Lower leg skin (tissue), 4 donors: ENCODE measurements around the gene PGPEP1. TPM values are rescaled to one million over a fixed set of nuclear protein-coding genes. Genes with fewer than 3 reads are reported as not detected.
A peak's percentile ranks its signal among the peaks of the same experiment; 100 is the strongest.
"Not testable (repeated sequence)": the region's sequence is repeated elsewhere in the genome, so short reads cannot be mapped to it uniquely, and the experiment has no call there.

Experiments
- DNase-seq, 2 donors: peaks; one replicate each; pipeline ENCODE4 v3.0.0-alpha.2; 2019; ENCODE audit warnings: low spot score in 2 of 2
- H3K4me3 ChIP-seq: fragments of 200-600 bp; sonication (generic); 2 replicates; pipeline ENCODE4 v1.5.1; 2017; ENCODE audit warnings: mild to moderate bottlenecking, low read depth; ENCODE audit not compliant: poor library complexity, severe bottlenecking
- POLR2A ChIP-seq, 2 donors: fragments of 450-650 bp; IDR thresholded peaks; one replicate each; pipeline ENCODE4 v1.6.1; 2016 to 2017; ENCODE audit warnings: antibody characterized with exemption in 2 of 2, mild to moderate bottlenecking in 1 of 2, moderate library complexity in 1 of 2
- WGBS, 2 donors: methylation state at CpG; one replicate each; pipeline ENCODE4 v1.1.5; 2018; 5-methylcytosine and 5-hydroxymethylcytosine counted together
- intact Hi-C: fragments of 100-400 bp; cut with DNase I; formaldehyde crosslinking; loops from one replicate; pipeline ENCODE4 v1.15.0; 2023; ENCODE audit warnings: low total_unique reads
- total RNA-seq, 4 donors: library from RNA; depleted of rRNA; stranded (reverse); fragments of >200 nt; gene quantifications; one replicate each; pipeline ENCODE4 v1.1.0, GENCODE V29; 2016
- TF ChIP-seq, protein P1 (sequence below), 3 donors: fragments of 450-650 bp; IDR thresholded peaks; one replicate each; pipeline ENCODE4 v1.5.1; 2016; ENCODE audit warnings: antibody characterized with exemption in 3 of 3, mild to moderate bottlenecking in 3 of 3, moderate library complexity in 2 of 3

The PGPEP1 gene
- total RNA-seq, 4 donors from 2014 or later: 2.4 to 7.1 (median 4.8) TPM

DNA sequence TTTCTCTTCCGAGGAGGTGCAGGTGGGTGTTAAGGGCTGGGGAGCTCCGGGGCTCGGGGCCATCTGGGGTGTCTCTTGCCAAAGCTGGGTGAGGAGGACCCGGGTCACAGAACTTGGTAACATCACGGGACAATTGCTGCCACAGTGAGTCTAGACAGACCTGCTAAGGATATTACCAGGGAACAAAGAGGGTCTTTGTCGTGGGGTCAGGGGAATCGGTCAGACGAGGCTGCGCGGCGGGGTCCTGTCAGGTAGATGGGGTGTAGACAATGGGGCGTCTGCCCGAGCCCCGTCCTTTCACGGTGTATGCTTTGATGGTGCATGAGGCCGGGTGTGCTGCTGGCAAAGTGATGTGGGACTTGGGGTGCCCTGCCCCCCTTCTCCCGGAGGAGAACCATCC lies 7.8 kb downstream of the PGPEP1 start:
- H3K4me3 ChIP-seq: no peak overlapping the region
- intact Hi-C loops: no loop called here
- WGBS, 2 donors: 91 to 93% methylated on average over 17 of the region's 17 CpGs
- DNase-seq: no peak
- TF ChIP-seq, protein P1, sequence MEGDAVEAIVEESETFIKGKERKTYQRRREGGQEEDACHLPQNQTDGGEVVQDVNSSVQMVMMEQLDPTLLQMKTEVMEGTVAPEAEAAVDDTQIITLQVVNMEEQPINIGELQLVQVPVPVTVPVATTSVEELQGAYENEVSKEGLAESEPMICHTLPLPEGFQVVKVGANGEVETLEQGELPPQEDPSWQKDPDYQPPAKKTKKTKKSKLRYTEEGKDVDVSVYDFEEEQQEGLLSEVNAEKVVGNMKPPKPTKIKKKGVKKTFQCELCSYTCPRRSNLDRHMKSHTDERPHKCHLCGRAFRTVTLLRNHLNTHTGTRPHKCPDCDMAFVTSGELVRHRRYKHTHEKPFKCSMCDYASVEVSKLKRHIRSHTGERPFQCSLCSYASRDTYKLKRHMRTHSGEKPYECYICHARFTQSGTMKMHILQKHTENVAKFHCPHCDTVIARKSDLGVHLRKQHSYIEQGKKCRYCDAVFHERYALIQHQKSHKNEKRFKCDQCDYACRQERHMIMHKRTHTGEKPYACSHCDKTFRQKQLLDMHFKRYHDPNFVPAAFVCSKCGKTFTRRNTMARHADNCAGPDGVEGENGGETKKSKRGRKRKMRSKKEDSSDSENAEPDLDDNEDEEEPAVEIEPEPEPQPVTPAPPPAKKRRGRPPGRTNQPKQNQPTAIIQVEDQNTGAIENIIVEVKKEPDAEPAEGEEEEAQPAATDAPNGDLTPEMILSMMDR (IDR thresholded peaks at IDR 0.05): no peak
- TF ChIP-seq POLR2A (IDR thresholded peaks at IDR 0.05): no peak

DNA sequence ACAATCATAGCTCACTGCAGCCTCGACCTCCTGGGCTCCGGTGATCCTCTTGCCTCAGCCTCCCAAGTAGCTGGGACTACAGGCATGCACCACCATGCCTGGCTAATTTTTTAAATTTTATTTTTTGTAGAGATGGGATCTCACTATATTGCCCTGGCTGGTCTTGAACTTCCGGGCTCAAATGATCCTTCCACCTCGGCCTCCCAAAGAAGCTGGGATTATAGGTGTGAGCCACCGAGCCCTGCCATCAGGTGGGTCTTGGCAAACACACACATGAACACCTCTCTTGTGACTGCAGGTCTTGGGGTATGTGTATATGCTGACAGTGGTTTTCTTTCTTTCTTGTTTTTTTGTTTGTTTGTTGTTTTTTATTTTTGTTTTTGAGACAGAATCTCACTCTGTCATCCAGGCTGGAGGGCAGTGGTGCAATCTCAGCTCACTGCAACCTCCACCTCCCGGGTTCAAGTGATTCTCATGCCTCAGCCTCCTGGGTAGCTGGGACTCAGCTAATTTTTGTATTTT lies 8.5 kb downstream of the PGPEP1 start:
- H3K4me3 ChIP-seq, intact Hi-C loops, DNase-seq: not testable (repeated sequence)
- WGBS, 2 donors: 89 to 93% methylated on average over 6 of the region's 6 CpGs

DNA sequence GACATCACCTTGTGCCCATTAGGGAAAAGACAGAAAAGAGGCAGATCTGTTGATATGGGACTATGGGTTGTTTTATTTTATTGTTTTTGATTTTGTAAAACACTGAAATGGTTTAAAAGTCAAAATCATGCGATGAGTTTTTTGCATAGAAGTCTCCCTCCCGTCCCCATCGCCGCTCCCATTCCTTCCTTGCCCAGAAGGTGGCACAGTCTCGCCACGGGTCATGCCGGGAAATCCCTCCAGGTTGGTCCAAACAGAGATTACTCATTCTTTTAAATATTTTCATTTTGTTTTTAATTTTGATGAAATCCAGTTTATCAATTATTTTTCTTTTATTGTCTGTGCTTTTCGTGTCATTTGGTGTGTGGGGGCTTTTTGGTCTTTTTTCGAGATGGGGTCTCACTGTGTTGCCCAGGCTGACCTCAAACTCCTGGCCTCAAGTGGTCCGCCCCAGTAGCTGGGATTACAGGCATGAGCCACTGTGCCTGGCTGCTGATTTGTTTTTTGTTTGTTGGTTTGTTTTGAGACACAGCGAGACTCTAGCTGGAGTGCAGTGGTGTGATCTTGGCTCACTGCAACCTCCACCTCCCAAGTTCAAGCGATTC lies 9.2 kb downstream of the PGPEP1 start:
- 38 to 46% methylated on average over 12 of the region's 12 CpGs for WGBS, 2 donors
- TF ChIP-seq POLR2A (IDR thresholded peaks at IDR 0.05): no peak
- TF ChIP-seq, protein P1 (IDR thresholded peaks at IDR 0.05): no peak
- intact Hi-C loops: loop anchor here (5.0 kb wide), 1 partner anchor 63 kb away; no protein-coding TSS in a partner anchor
- peak in 1 of 2 donors; percentile 92 for DNase-seq
- H3K4me3 ChIP-seq: no peak overlapping the region

DNA sequence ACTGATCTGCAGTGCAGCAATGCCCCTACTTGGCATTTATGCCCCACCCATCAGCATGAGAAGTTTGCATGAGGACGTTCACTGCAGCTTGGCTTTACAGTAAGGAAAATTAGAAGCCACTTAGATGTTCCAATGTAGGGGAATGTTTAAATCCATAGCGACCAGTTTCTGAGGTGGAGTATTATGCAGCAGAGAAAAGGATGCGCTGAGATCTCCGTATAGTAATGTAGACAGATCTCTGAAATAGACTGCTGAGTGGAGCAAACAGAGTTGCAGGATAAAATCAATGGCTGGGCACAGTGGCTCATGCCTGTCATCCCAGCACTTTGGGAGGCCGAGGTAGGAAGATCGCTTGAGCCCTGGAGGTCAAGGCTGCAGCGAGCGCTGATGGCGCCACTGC lies 10.1 kb downstream of the PGPEP1 start:
- 85 to 91% methylated on average over 9 of the region's 9 CpGs for WGBS, 2 donors

DNA sequence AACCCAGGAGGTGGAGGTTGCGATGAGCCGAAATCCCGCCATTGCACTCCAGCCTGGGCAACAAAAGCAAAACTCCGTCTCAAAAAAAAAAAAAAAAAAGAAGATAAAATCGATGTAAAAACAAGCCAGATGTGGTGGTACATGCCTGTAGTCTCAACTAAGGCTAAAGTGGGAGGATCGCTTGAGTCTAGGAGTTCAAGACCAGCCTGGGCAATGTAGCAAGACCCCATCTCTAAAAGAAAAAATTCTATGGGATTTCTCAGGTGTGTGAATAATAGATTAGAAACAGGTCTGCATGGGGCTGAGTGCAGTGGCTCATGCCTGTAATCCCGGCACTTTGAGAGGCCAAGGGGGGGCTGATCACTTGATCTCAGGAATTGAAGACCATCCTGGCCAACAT lies 11.1 kb downstream of the PGPEP1 start:
- H3K4me3 ChIP-seq: no peak overlapping the region
- intact Hi-C loops: loop anchor here (5.0 kb wide), 1 partner anchor 61 kb away; no protein-coding TSS in a partner anchor
- WGBS, 2 donors: 93 to 95% methylated on average over 7 of the region's 7 CpGs
- TF ChIP-seq POLR2A (IDR thresholded peaks at IDR 0.05): no peak
- TF ChIP-seq, protein P1 (IDR thresholded peaks at IDR 0.05): no peak
- no peak for DNase-seq

More for the DNA sequence above, 10.1 kb downstream of the PGPEP1 start:
- no peak overlapping the region for H3K4me3 ChIP-seq
- intact Hi-C loops: loop anchor here (5.0 kb wide), 1 partner anchor 62 kb away; no protein-coding TSS in a partner anchor
- no peak for TF ChIP-seq POLR2A (IDR thresholded peaks at IDR 0.05)
- DNase-seq: no peak

DNA sequence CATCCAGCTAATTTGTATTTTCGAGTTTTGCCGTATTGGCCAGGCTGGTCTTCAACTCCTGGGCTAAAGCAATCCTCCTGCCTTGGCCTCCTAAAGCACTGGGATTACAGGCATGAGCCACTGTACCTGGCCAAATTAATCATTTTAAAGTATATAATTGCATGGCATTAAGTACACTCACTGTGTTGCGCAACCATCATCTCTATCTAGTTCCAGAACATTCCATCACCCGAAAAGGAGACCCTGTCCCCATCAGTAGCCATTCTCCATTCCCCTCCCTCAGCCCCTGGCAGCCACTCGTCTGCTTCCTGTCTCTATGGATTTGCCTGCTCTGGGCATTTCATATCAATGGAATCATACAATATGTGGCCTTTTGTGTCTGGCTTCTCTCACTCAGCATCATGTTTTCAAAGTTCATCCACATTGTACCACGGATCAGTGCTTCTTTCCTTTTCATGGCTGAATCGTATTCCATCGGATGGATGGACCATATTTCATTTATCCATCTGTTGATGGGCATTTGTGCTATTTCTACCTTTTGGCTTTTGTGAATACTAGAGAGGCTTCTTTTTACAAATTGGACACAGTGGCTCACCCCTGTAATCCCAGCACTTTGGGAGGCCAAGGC lies 13.1 kb downstream of the PGPEP1 start:
- no peak for TF ChIP-seq POLR2A (IDR thresholded peaks at IDR 0.05)
- TF ChIP-seq, protein P1 (IDR thresholded peaks at IDR 0.05): no peak
- no peak overlapping the region for H3K4me3 ChIP-seq
- 91 to 93% methylated on average over 8 of the region's 8 CpGs for WGBS, 2 donors
- intact Hi-C loops: loop anchor here (5.0 kb wide), 1 partner anchor 59 kb away; no protein-coding TSS in a partner anchor
- DNase-seq: no peak

DNA sequence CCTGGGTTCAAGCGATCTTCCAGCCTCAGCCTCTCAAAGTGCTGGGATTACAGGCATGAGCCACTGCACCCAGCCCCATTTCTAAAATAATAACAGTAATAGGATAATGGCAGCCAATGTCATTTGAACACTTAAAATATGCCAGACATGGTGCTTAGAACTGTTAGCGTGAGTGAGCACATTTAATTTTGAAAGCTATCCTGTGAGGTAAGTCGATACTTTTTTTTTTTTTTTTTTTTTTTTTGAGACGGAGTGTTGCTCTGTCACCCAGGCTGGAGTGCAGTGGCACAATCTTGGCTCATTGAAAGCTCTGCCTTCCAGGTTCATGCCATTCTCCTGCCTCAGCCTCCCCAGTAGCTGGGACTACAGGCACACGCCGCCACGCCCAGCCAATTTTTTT lies 14.3 kb downstream of the PGPEP1 start:
- intact Hi-C loops: loop anchor here (5.0 kb wide), 1 partner anchor 58 kb away; no protein-coding TSS in a partner anchor
- DNase-seq, H3K4me3 ChIP-seq: not testable (repeated sequence)
- WGBS, 2 donors: 93 to 95% methylated on average over 7 of the region's 7 CpGs
